NCI-H345 (cell line): ENCODE data around the gene SBK3.
"Not testable (repeated sequence)": the region's sequence is repeated elsewhere in the genome, so short reads cannot be mapped to it uniquely, and the experiment has no call there.

ENCODE experiments used
- DNase-seq: peaks from one replicate; lab custom pipeline; 2025; lab: John Stamatoyannopoulos, UW

The SBK3 gene

GRCh38 chr19:55516878-55517620 is 28.3 kb downstream of the SBK3 start:
- DNase-seq: peak; percentile 89

GRCh38 chr19:55508120-55508519 is 37.2 kb downstream of the SBK3 start:
- no peak for DNase-seq

GRCh38 chr19:55504981-55505380 is 40.4 kb downstream of the SBK3 start:
- no peak for DNase-seq

GRCh38 chr19:55504252-55504603 is 41.1 kb downstream of the SBK3 start:
- DNase-seq: no peak

- DNase-seq: peak; percentile 82
These were observed 41.7 kb downstream of the SBK3 start for GRCh38 chr19:55503502-55504251.

- no peak for DNase-seq
These were observed 42.2 kb downstream of the SBK3 start for GRCh38 chr19:55503157-55503501.

- no peak for DNase-seq
These were observed 43.0 kb downstream of the SBK3 start for GRCh38 chr19:55502197-55502952.

- no peak for DNase-seq
These were observed 44.9 kb downstream of the SBK3 start for GRCh38 chr19:55500368-55500952.

- peak; percentile 8 for DNase-seq
These were observed 47.0 kb downstream of the SBK3 start for GRCh38 chr19:55498246-55498840.

- no peak for DNase-seq
These were observed 47.6 kb downstream of the SBK3 start for GRCh38 chr19:55497763-55498162.

GRCh38 chr19:55496820-55497219 is 48.5 kb downstream of the SBK3 start:
- not testable (repeated sequence) for DNase-seq

GRCh38 chr19:55495646-55496349 is 49.5 kb downstream of the SBK3 start:
- DNase-seq: no peak

GRCh38 chr19:55494172-55494761 is 51.1 kb downstream of the SBK3 start:
- no peak for DNase-seq

- no peak for DNase-seq
These were observed 51.6 kb downstream of the SBK3 start for GRCh38 chr19:55493645-55494171.

GRCh38 chr19:55493052-55493644 is 52.2 kb downstream of the SBK3 start:
- no peak for DNase-seq

- DNase-seq: peak; percentile 24
These were observed 52.9 kb downstream of the SBK3 start for GRCh38 chr19:55492362-55492944.

- no peak for DNase-seq
These were observed 53.6 kb downstream of the SBK3 start for GRCh38 chr19:55491546-55492360.
